Measurements from ENCODE around the gene PRMT1. TPM values are rescaled to one million over a fixed set of nuclear protein-coding genes. Genes with fewer than 3 reads are reported as not detected.

PRMT1 gene
- total and polyA plus RNA-seq, 9 of the 15 experiments (the other 6 are each of a cell fraction or from before 2014, with no cell fraction given), result 13.3 to 464 (median 326) TPM

DNA sequence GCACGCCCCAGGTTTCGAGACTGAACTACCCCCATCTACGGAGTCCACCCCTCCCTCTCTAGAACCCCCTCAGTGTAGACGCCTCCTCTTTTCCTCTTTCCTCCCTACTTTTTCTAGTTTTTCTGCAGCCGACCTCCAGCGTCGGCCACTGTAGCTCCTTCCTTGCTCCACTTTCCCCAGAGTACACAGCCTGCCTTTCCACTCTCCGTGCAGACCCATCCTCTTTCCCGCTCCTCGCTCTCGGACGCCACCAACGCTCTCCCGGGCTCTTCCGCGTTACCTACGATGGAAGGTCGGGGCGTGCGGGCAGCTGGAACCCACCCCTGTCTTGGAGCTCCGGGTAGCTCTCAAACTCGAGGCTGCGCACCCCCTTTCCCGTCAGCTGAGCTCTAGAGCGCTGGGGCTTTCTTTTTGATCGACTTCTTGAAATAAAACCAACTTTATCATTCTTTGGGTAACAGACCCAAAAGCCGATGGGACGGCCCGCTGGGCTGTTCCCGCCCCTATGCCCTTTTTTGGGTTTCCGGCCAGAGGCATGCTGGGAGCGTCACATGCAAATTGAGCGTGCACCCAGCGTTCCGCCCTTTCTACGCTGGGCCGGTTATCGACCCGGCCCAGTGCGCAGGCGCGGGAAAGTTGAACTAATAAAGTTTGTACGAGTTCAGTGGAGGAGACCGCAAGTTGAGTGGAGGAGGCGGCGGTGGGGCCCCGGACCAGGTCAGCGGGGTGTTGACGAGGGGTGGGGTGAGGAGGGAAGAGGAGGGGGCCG is 11.5 kb upstream of the PRMT1 start, which contains the start of the genes BCL2L12 and IRF3:
Gene BCL2L12 (plus strand): TSS at position 583 of the 769 bp plus-strand sequence. CDS start 760 bp downstream, outside the sequence.
Gene IRF3 (minus strand): TSS at position 507 of the 769 bp plus-strand sequence. CDS start 1,019 bp downstream, outside the sequence.
- Histone ChIP-seq H3K9me1 (ENCODE audit: control insufficient read depth, insufficient read depth, low read length) (no peaks in the 10 kb centered on the region), H3K9ac (ENCODE audit: insufficient read depth in 1 of 2, low read depth in 2 of 2, low read length in 2 of 2) (peak within 1 kb of the TSS; percentile 95 to 98), H3K4me1 (replicated peaks in 1 of 2; ENCODE audit: control insufficient read depth in 2 of 2, insufficient read depth in 2 of 2, low read length in 2 of 2) (peaks cover 7 to 33% of the 10 kb centered on the region in 2 experiments; a peak in 4 of 5 replicates), H3K27me3 (ENCODE audit: control insufficient read depth in 2 of 2, insufficient read depth in 2 of 2, low read length in 2 of 2) (no peaks in the 10 kb centered on the region), H3K9me3 (replicated peaks; ENCODE audit: control insufficient read depth, insufficient read depth, low read depth, low read length) (no peaks in the 10 kb centered on the region), H3K79me2 (ENCODE audit: control insufficient read depth, insufficient read depth, low read length) (peaks cover 58% of the 10 kb centered on the region), H3K4me2 (ENCODE audit: insufficient read depth, low read length) (peak within 1 kb of the TSS; percentile 99), H2AFZ (ENCODE audit: low read depth, low read length) (peak within 1 kb of the TSS; percentile 95), H4K20me1 (replicated peaks; ENCODE audit: control insufficient read depth, insufficient read depth, low read length) (peaks cover 6% of the 10 kb centered on the region; the same call in 1 of the 2 replicates), H3K27ac (ENCODE audit: extremely low read depth, low read depth, low read length) (peak within 1 kb of the TSS; percentile 91), H3K36me3 (ENCODE audit: control insufficient read depth, insufficient read depth, low read length) (peaks cover 59% of the 10 kb centered on the region), H3K4me3 (peak within 1 kb of the TSS; percentile 81)
- FAIRE-seq (peak; percentile 97), DNase-seq (ENCODE audit: extremely low read depth in 1 of 4, low spot score in 3 of 4) (peak; percentile 85 to 99 (median 91)), ATAC-seq (peak; percentile 92)
- ChIA-PET CTCF (ENCODE audit: low intra/inter-chr PET ratio) (no interaction called here), POLR2A (interaction anchor here (0.8 to 6.1 kb wide), 5 partner anchors 10 to 119 kb away, joined by 3 to 35 read pairs (median 6); partner anchors contain the start of gene PRMT1)
- intact Hi-C loops (cut with micrococcal nuclease) (loop anchor here (2.0 kb wide), 1 partner anchor 75 kb away; the partner anchor contains the start of gene PRR12), in situ Hi-C loops (cut with MboI) (no loop called here)
- TSS peak; percentile 73 for BruUV-seq (replicated peaks)
- under 1% methylated on average over 45 of the region's 50 CpGs for WGBS (ENCODE audit: insufficient coverage, low coverage, missing lambda C conversion rate)
- TF ChIP-seq, protein P1, sequence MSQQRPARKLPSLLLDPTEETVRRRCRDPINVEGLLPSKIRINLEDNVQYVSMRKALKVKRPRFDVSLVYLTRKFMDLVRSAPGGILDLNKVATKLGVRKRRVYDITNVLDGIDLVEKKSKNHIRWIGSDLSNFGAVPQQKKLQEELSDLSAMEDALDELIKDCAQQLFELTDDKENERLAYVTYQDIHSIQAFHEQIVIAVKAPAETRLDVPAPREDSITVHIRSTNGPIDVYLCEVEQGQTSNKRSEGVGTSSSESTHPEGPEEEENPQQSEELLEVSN (IDR thresholded peaks at IDR 0.05; ENCODE audit: borderline replicate concordance in 1 of 2, extremely low read depth in 1 of 2, insufficient read depth in 1 of 2, insufficient read length in 1 of 2, low read depth in 1 of 2, low read length in 1 of 2, poor library complexity in 1 of 2, severe bottlenecking in 1 of 2), result peak in 1 of 2 experiments; percentile 19
- peak; percentile 12 for TF ChIP-seq TAF9B (IDR thresholded peaks at IDR 0.05; ENCODE audit: partially characterized antibody)
- peak; percentile 47 for TF ChIP-seq NEUROD1 (IDR thresholded peaks at IDR 0.05; ENCODE audit: borderline replicate concordance, low read depth, low read length, partially characterized antibody)
- TF ChIP-seq, protein P2, sequence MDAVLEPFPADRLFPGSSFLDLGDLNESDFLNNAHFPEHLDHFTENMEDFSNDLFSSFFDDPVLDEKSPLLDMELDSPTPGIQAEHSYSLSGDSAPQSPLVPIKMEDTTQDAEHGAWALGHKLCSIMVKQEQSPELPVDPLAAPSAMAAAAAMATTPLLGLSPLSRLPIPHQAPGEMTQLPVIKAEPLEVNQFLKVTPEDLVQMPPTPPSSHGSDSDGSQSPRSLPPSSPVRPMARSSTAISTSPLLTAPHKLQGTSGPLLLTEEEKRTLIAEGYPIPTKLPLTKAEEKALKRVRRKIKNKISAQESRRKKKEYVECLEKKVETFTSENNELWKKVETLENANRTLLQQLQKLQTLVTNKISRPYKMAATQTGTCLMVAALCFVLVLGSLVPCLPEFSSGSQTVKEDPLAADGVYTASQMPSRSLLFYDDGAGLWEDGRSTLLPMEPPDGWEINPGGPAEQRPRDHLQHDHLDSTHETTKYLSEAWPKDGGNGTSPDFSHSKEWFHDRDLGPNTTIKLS (IDR thresholded peaks at IDR 0.05; ENCODE audit: borderline replicate concordance, low read depth), result peak; percentile 38; the same call in 1 of the 2 replicates
- TF ChIP-seq CC2D1A (IDR thresholded peaks at IDR 0.05), result 0 out of 2 replicates have a peak, but pooled peaks have one; percentile 28
- peak; percentile 89 for TF ChIP-seq ELF1 (tag; IDR thresholded peaks at IDR 0.05)
- no peak for TF ChIP-seq PTBP1 (IDR thresholded peaks at IDR 0.05; ENCODE audit: low read depth, low read length)
- TF ChIP-seq, protein P3, sequence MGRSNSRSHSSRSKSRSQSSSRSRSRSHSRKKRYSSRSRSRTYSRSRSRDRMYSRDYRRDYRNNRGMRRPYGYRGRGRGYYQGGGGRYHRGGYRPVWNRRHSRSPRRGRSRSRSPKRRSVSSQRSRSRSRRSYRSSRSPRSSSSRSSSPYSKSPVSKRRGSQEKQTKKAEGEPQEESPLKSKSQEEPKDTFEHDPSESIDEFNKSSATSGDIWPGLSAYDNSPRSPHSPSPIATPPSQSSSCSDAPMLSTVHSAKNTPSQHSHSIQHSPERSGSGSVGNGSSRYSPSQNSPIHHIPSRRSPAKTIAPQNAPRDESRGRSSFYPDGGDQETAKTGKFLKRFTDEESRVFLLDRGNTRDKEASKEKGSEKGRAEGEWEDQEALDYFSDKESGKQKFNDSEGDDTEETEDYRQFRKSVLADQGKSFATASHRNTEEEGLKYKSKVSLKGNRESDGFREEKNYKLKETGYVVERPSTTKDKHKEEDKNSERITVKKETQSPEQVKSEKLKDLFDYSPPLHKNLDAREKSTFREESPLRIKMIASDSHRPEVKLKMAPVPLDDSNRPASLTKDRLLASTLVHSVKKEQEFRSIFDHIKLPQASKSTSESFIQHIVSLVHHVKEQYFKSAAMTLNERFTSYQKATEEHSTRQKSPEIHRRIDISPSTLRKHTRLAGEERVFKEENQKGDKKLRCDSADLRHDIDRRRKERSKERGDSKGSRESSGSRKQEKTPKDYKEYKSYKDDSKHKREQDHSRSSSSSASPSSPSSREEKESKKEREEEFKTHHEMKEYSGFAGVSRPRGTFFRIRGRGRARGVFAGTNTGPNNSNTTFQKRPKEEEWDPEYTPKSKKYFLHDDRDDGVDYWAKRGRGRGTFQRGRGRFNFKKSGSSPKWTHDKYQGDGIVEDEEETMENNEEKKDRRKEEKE (IDR thresholded peaks at IDR 0.05; ENCODE audit: borderline replicate concordance in 1 of 2, control insufficient read depth in 1 of 2, low read depth in 2 of 2, low read length in 1 of 2), result 0 out of 4 replicates have a peak, but pooled peaks of 1 of the 2 experiments have one; percentile 33
- TF ChIP-seq, protein P4, sequence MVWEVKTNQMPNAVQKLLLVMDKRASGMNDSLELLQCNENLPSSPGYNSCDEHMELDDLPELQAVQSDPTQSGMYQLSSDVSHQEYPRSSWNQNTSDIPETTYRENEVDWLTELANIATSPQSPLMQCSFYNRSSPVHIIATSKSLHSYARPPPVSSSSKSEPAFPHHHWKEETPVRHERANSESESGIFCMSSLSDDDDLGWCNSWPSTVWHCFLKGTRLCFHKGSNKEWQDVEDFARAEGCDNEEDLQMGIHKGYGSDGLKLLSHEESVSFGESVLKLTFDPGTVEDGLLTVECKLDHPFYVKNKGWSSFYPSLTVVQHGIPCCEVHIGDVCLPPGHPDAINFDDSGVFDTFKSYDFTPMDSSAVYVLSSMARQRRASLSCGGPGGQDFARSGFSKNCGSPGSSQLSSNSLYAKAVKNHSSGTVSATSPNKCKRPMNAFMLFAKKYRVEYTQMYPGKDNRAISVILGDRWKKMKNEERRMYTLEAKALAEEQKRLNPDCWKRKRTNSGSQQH (CRISPR knock-in tag; IDR thresholded peaks at IDR 0.05), result peak; percentile 32; the same call in 1 of the 2 replicates
- peak; percentile 66; the same call in 1 of the 2 replicates for TF ChIP-seq PML (IDR thresholded peaks at IDR 0.05; ENCODE audit: low read length)
